CMK (cell line): ENCODE measurements around the gene RANBP9.

Source experiments
- DNase-seq: peaks from one replicate; pipeline ENCODE4 v3.0.0-alpha.2; 2010; ENCODE audit warnings: low read depth

Gene RANBP9

GRCh38 chr6:13653296-13653695, 58.3 kb downstream of the RANBP9 start:
- no peak for DNase-seq

- DNase-seq, result no peak
Measured at GRCh38 chr6:13649393-13649792, 62.2 kb downstream of the RANBP9 start.

- no peak for DNase-seq
Measured at GRCh38 chr6:13648850-13649249, 62.8 kb downstream of the RANBP9 start.

- no peak for DNase-seq
Measured at GRCh38 chr6:13643125-13643524, 68.5 kb downstream of the RANBP9 start.

- no peak for DNase-seq
Measured at GRCh38 chr6:13641315-13641714, 70.3 kb downstream of the RANBP9 start.

GRCh38 chr6:13638626-13639025, 73.0 kb downstream of the RANBP9 start:
- no peak for DNase-seq

- DNase-seq, result no peak
Measured at GRCh38 chr6:13638014-13638413, 73.6 kb downstream of the RANBP9 start.

GRCh38 chr6:13635948-13636658, 75.5 kb downstream of the RANBP9 start:
- DNase-seq, result no peak

GRCh38 chr6:13633343-13633742, 78.3 kb downstream of the RANBP9 start:
- no peak for DNase-seq

GRCh38 chr6:13630499-13630898, 81.1 kb downstream of the RANBP9 start:
- DNase-seq, result no peak

- DNase-seq, result no peak
Measured at GRCh38 chr6:13629459-13630116, 82.0 kb downstream of the RANBP9 start.

GRCh38 chr6:13624871-13625288, 86.8 kb downstream of the RANBP9 start:
- peak; percentile 27 for DNase-seq

GRCh38 chr6:13617066-13617465, 94.6 kb downstream of the RANBP9 start:
- no peak for DNase-seq

GRCh38 chr6:13615792-13616120, 95.9 kb downstream of the RANBP9 start:
- no peak for DNase-seq

- DNase-seq, result peak; percentile 97
Measured at GRCh38 chr6:13614926-13615791, 96.5 kb downstream of the RANBP9 start, which contains the start of gene NOL7. Gene NOL7 (plus strand): TSS chr6:13615335. CDS start chr6:13615359, 24 bp downstream.

GRCh38 chr6:13614126-13614925, 97.3 kb downstream of the RANBP9 start:
- no peak for DNase-seq

GRCh38 chr6:13613029-13613594, 98.5 kb downstream of the RANBP9 start:
- no peak for DNase-seq

- DNase-seq, result no peak
Measured at GRCh38 chr6:13611715-13612114, 99.9 kb downstream of the RANBP9 start.

- DNase-seq, result no peak
Measured at GRCh38 chr6:13605634-13606033, 106.0 kb downstream of the RANBP9 start.

- DNase-seq, result no peak
Measured at GRCh38 chr6:13604546-13605416, 106.9 kb downstream of the RANBP9 start.

- DNase-seq, result no peak
Measured at GRCh38 chr6:13604135-13604534, 107.5 kb downstream of the RANBP9 start.
